Measurements from ENCODE around the gene CHST9.

- TF ChIP-seq ARID4B (CRISPR knock-in tag; IDR thresholded peaks at IDR 0.05; ENCODE audit: borderline replicate concordance) (no peak), CTCF (IDR thresholded peaks at IDR 0.05) (no peak), CREB1 (CRISPR knock-in tag; IDR thresholded peaks at IDR 0.05) (no peak)
Observed at GRCh38 chr18:27184115-27185024, 738 bp downstream of the CHST9 start.

All from WTC11 (cell line).